Activated CD4-positive, alpha-beta T cell treated with anti-CD3 and anti-CD28 coated beads, Interleukin-2, Interleukin-4, amounts not matched to agents 100 ng/mL and 50 ng/mL, durations not matched to agents 16 hours and 8 hours (primary cell): ENCODE results near the gene GDPGP1.

ENCODE experiments used
- DNase-seq: peaks from one replicate; pipeline ENCODE4 v3.0.0-alpha.2; 2020; ENCODE audit warnings: low spot score

Gene GDPGP1

GRCh38 chr15:90203922-90204321 is 30.1 kb upstream of the GDPGP1 start:
- no peak for DNase-seq

- DNase-seq, result no peak
Observed at GRCh38 chr15:90205050-90205848, 28.8 kb upstream of the GDPGP1 start.

GRCh38 chr15:90205886-90206285 is 28.1 kb upstream of the GDPGP1 start:
- no peak for DNase-seq

GRCh38 chr15:90207252-90207651 is 26.8 kb upstream of the GDPGP1 start:
- DNase-seq, result no peak

GRCh38 chr15:90208356-90208755 is 25.7 kb upstream of the GDPGP1 start:
- no peak for DNase-seq

- peak; percentile 61 for DNase-seq
Observed at GRCh38 chr15:90209591-90209990, 24.4 kb upstream of the GDPGP1 start.

GRCh38 chr15:90210593-90210992 is 23.4 kb upstream of the GDPGP1 start:
- DNase-seq, result no peak

GRCh38 chr15:90211009-90211408 is 23.0 kb upstream of the GDPGP1 start:
- DNase-seq, result no peak

- DNase-seq, result no peak
Observed at GRCh38 chr15:90211440-90212143, 22.4 kb upstream of the GDPGP1 start.

GRCh38 chr15:90212221-90213098 is 21.5 kb upstream of the GDPGP1 start:
- no peak for DNase-seq

- no peak for DNase-seq
Observed at GRCh38 chr15:90213122-90213817, 20.7 kb upstream of the GDPGP1 start.

- DNase-seq, result no peak
Observed at GRCh38 chr15:90213818-90214204, 20.2 kb upstream of the GDPGP1 start.

GRCh38 chr15:90214553-90215196 is 19.3 kb upstream of the GDPGP1 start:
- DNase-seq, result no peak

- no peak for DNase-seq
Observed at GRCh38 chr15:90217671-90218394, 16.2 kb upstream of the GDPGP1 start.

- peak; percentile 31 for DNase-seq
Observed at GRCh38 chr15:90219421-90220141, 14.4 kb upstream of the GDPGP1 start.

GRCh38 chr15:90221246-90221900 is 12.6 kb upstream of the GDPGP1 start:
- DNase-seq, result peak; percentile 23

GRCh38 chr15:90222547-90222946 is 11.5 kb upstream of the GDPGP1 start:
- DNase-seq, result no peak

GRCh38 chr15:90223441-90224165 is 10.4 kb upstream of the GDPGP1 start:
- no peak for DNase-seq

GRCh38 chr15:90225047-90225446 is 9.0 kb upstream of the GDPGP1 start:
- no peak for DNase-seq
